GM21825 (cell line): ENCODE measurements around the gene TTC16.

Source experiments
- ATAC-seq: cut with Tn5 transposase; IDR thresholded peaks from one replicate; pipeline ENCODE4 v1.9.1; 2021; ENCODE audit warnings: mild to moderate bottlenecking, moderate library complexity; ENCODE audit not compliant: unreplicated experiment

The TTC16 gene

GRCh38 chr9:127763918-127764384 is 48.1 kb downstream of the TTC16 start:
- ATAC-seq: no peak

GRCh38 chr9:127765418-127765817 is 49.5 kb downstream of the TTC16 start:
- no peak for ATAC-seq

- ATAC-seq: no peak
Observed at GRCh38 chr9:127767410-127767809, 51.5 kb downstream of the TTC16 start.

- no peak for ATAC-seq
Observed at GRCh38 chr9:127767909-127768331, 52.0 kb downstream of the TTC16 start.

GRCh38 chr9:127768698-127769097 is 52.8 kb downstream of the TTC16 start:
- no peak for ATAC-seq

GRCh38 chr9:127769101-127769500 is 53.2 kb downstream of the TTC16 start:
- no peak for ATAC-seq

GRCh38 chr9:127769929-127770582 is 54.2 kb downstream of the TTC16 start:
- no peak for ATAC-seq

- ATAC-seq: no peak
Observed at GRCh38 chr9:127770583-127770904, 54.7 kb downstream of the TTC16 start.

GRCh38 chr9:127770905-127771569 is 55.2 kb downstream of the TTC16 start:
- peak; percentile 75 for ATAC-seq

- no peak for ATAC-seq
Observed at GRCh38 chr9:127771570-127772189, 55.8 kb downstream of the TTC16 start.

GRCh38 chr9:127772603-127773002 is 56.7 kb downstream of the TTC16 start:
- ATAC-seq: no peak

- ATAC-seq: no peak
Observed at GRCh38 chr9:127773272-127773671, 57.4 kb downstream of the TTC16 start.

GRCh38 chr9:127773981-127774380 is 58.1 kb downstream of the TTC16 start:
- ATAC-seq: no peak

- ATAC-seq: no peak
Observed at GRCh38 chr9:127776195-127776923, 60.5 kb downstream of the TTC16 start.

- no peak for ATAC-seq
Observed at GRCh38 chr9:127776924-127777289, 61.0 kb downstream of the TTC16 start.

- ATAC-seq: no peak
Observed at GRCh38 chr9:127777368-127777980, 61.6 kb downstream of the TTC16 start.

- peak; percentile 31 for ATAC-seq
Observed at GRCh38 chr9:127778280-127779135, 62.6 kb downstream of the TTC16 start, which contains the start of gene SH2D3C. TSS of gene SH2D3C (minus strand) at chr9:127778666. CDS start at chr9:127778627, 39 bp downstream.

GRCh38 chr9:127779136-127779981 is 63.5 kb downstream of the TTC16 start:
- ATAC-seq: peak; percentile 41
